Measurements from ENCODE around the gene RBM33. TPM values are rescaled to one million over a fixed set of nuclear protein-coding genes. Genes with fewer than 3 reads are reported as not detected.
"Not testable (repeated sequence)": the region's sequence is repeated elsewhere in the genome, so short reads cannot be mapped to it uniquely, and the experiment has no call there.

Gene RBM33
- total RNA-seq, 1 donor from 2014 or later, result 79.4 TPM

DNA sequence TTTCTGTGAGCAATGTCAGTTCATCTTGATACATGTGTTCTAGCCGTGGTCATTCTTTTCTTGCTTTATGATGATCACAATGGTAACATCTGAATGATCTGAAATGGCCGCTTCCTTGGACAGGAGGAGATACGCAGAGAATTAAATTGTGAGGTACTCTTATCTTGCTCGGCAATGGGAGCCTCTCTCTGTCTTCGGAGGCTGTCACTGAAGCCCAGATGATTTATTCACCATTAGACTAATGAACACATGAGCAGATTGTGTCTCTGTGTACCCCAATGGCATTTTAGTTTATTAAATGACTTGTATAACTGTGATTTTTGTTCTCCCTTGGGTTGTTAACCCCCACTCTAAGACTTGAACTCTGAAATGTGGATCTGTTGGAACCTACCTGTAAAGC lies 38.6 kb downstream of the RBM33 start:
- TF ChIP-seq CTCF (IDR thresholded peaks at IDR 0.05; ENCODE audit: unreplicated experiment), result no peak
- Mint-ChIP-seq H3K27me3 (no peaks in the 10 kb centered on the region), H3K4me1 (ENCODE audit: low read depth) (peaks cover 39% of the 10 kb centered on the region), H3K4me3 (ENCODE audit: low read depth) (no peak overlapping the region), H3K9me3 (ENCODE audit: low read depth) (peaks cover 3% of the 10 kb centered on the region), H3K36me3 (ENCODE audit: insufficient read depth) (peaks cover 35% of the 10 kb centered on the region), H3K27ac (no peak overlapping the region)
- DNase-seq (ENCODE audit: low spot score, unreplicated experiment), result no peak

- peaks cover 39% of the 10 kb centered on the region for H3K4me1 Mint-ChIP-seq (ENCODE audit: low read depth)
- H3K27me3 Mint-ChIP-seq, result no peaks in the 10 kb centered on the region
- peaks cover 3% of the 10 kb centered on the region for H3K9me3 Mint-ChIP-seq (ENCODE audit: low read depth)
- TF ChIP-seq CTCF (IDR thresholded peaks at IDR 0.05; ENCODE audit: unreplicated experiment), result no peak
- H3K4me3 Mint-ChIP-seq (ENCODE audit: low read depth), result no peak overlapping the region
- DNase-seq (ENCODE audit: low spot score, unreplicated experiment), result no peak
- H3K27ac Mint-ChIP-seq, result peak overlapping the region; percentile 3
- peaks cover 39% of the 10 kb centered on the region for H3K36me3 Mint-ChIP-seq (ENCODE audit: insufficient read depth)
These were observed 39.3 kb downstream of the RBM33 start for GRCh38 chr7:155683714-155684113.

DNA sequence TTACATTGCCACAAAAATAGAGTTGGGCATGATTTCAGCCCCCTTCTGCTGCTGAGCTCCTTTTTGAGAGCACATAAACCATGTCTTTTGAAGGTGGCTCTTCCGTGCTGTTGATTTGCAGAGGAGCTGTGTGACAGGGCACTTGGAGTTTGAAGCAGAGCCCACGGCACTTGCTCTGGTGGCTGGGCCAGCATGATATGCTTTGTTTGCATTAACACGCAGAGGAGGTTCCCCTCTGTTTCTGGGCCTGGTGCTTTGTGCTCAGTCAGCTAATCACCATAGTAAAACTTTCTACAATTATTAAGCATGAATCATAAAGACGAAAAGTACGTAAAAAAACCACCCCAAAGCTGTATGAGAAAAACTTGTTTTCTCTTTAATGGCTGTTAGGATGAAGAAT lies 40.1 kb downstream of the RBM33 start:
- Mint-ChIP-seq H3K4me1 (ENCODE audit: low read depth) (peaks cover 41% of the 10 kb centered on the region), H3K4me3 (ENCODE audit: low read depth) (no peak overlapping the region), H3K36me3 (ENCODE audit: insufficient read depth) (peaks cover 41% of the 10 kb centered on the region), H3K27ac (peak overlapping the region; percentile 41), H3K9me3 (ENCODE audit: low read depth) (peaks cover 3% of the 10 kb centered on the region), H3K27me3 (no peaks in the 10 kb centered on the region)
- DNase-seq (ENCODE audit: low spot score, unreplicated experiment), result no peak
- TF ChIP-seq CTCF (IDR thresholded peaks at IDR 0.05; ENCODE audit: unreplicated experiment), result no peak

DNA sequence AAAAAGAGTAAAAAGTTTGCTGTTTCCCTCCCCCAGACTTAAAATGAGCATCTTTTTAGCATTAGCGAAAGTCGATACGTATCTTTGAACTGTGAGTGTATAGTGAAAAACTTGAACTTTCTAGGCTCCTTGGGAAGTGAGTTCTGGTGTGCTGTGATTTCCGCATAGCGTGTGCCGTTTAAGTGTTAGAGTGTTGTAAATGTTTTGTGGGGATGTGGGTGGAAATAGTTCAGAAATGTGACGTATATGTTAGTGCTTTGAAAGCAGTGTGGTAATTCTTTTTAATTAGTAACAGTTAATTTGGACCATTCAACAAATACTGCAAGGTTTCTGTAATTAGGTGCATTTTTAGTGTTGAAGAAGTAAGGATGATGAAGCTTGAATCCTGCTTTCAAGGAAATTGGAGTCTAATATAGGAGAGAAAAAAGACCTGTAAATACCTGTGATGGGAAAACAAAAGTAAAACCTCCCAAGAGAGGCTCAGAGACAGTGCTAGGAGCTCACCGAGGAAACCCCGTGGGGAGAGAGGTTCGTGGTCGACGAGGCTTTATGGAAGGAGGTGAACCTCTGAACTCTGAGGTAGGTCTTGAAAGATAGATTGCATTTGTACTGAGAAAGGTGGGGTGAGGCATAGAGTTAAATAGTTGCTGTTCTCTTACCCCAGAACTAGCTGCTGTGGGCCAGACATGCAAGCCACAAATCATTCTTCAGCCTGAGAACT lies 40.8 kb downstream of the RBM33 start:
- H3K9me3 Mint-ChIP-seq (ENCODE audit: low read depth), result peaks cover 5% of the 10 kb centered on the region
- peaks cover 42% of the 10 kb centered on the region for H3K4me1 Mint-ChIP-seq (ENCODE audit: low read depth)
- H3K4me3 Mint-ChIP-seq (ENCODE audit: low read depth), result no peak overlapping the region
- no peaks in the 10 kb centered on the region for H3K27me3 Mint-ChIP-seq
- H3K27ac Mint-ChIP-seq, result no peak overlapping the region
- no peak for TF ChIP-seq CTCF (IDR thresholded peaks at IDR 0.05; ENCODE audit: unreplicated experiment)
- H3K36me3 Mint-ChIP-seq (ENCODE audit: insufficient read depth), result peaks cover 45% of the 10 kb centered on the region
- no peak for DNase-seq (ENCODE audit: low spot score, unreplicated experiment)

- peaks cover 47% of the 10 kb centered on the region for H3K36me3 Mint-ChIP-seq (ENCODE audit: insufficient read depth)
These were observed 41.3 kb downstream of the RBM33 start for GRCh38 chr7:155685791-155686160.

GRCh38 chr7:155686620-155687324 lies 42.3 kb downstream of the RBM33 start:
- Mint-ChIP-seq H3K36me3 (ENCODE audit: insufficient read depth) (peaks cover 46% of the 10 kb centered on the region), H3K4me1 (ENCODE audit: low read depth) (peaks cover 29% of the 10 kb centered on the region)
- DNase-seq (ENCODE audit: low spot score, unreplicated experiment); H3K9me3 Mint-ChIP-seq (ENCODE audit: low read depth); H3K27me3 Mint-ChIP-seq; H3K4me3 Mint-ChIP-seq (ENCODE audit: low read depth); H3K27ac Mint-ChIP-seq: not testable (repeated sequence)

More at GRCh38 chr7:155685791-155686160, 41.3 kb downstream of the RBM33 start:
- no peak for DNase-seq (ENCODE audit: low spot score, unreplicated experiment)
- no peak for TF ChIP-seq CTCF (IDR thresholded peaks at IDR 0.05; ENCODE audit: unreplicated experiment)
- Mint-ChIP-seq H3K9me3 (ENCODE audit: low read depth) (peaks cover 7% of the 10 kb centered on the region), H3K4me1 (ENCODE audit: low read depth) (peaks cover 37% of the 10 kb centered on the region), H3K27ac (no peak overlapping the region), H3K27me3 (no peaks in the 10 kb centered on the region), H3K4me3 (ENCODE audit: low read depth) (no peak overlapping the region)

DNA sequence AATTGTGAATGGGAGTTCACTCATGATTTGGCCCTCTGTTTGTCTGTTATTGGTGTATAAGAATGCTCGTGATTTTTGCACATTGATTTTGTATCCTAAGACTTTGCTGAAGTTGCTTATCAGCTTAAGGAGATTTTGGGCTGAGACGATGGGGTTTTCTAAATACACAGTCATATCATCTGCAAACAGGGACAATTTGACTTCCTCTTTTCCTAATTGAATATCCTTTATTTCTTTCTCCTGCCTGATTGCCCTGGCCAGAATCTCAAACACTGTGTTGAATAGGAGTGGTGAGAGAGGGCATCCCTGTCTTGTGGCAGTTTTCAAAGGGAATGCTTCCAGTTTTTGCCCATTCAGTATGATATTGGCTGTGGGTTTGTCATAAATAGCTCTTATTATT lies 43.8 kb downstream of the RBM33 start:
- not testable (repeated sequence) for H3K9me3 Mint-ChIP-seq (ENCODE audit: low read depth); H3K27me3 Mint-ChIP-seq; H3K4me3 Mint-ChIP-seq (ENCODE audit: low read depth); DNase-seq (ENCODE audit: low spot score, unreplicated experiment); H3K27ac Mint-ChIP-seq
- peaks cover 23% of the 10 kb centered on the region for H3K4me1 Mint-ChIP-seq (ENCODE audit: low read depth)
- H3K36me3 Mint-ChIP-seq (ENCODE audit: insufficient read depth), result peaks cover 44% of the 10 kb centered on the region

DNA sequence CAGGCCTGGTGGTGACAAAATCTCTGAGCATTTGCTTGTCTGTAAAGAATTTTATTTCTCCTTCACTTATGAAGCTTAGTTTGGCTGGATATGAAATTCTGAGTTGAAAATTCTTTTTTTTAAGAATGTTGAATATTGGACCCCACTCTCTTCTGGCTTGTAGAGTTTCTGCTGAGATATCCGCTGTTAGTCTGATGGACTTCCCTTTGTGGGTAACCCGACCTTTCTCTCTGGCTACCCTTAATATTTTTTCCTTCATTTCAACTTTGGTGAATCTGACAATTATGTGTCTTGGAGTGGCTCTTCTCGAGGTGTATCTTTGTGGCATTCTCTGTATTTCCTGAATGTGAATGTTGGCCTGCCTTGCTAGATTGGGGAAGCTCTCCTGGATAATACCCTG lies 46.2 kb downstream of the RBM33 start:
- H3K9me3 Mint-ChIP-seq (ENCODE audit: low read depth); DNase-seq (ENCODE audit: low spot score, unreplicated experiment); H3K27me3 Mint-ChIP-seq; H3K4me3 Mint-ChIP-seq (ENCODE audit: low read depth); H3K4me1 Mint-ChIP-seq (ENCODE audit: low read depth); H3K27ac Mint-ChIP-seq: not testable (repeated sequence)
- H3K36me3 Mint-ChIP-seq (ENCODE audit: insufficient read depth), result peaks cover 38% of the 10 kb centered on the region
